HG02678 (cell line): ENCODE measurements around the gene DUOXA2.

Experiments
- ATAC-seq: cut with Tn5 transposase; IDR thresholded peaks from one replicate; pipeline ENCODE4 v1.9.1; 2021; ENCODE audit warnings: mild to moderate bottlenecking, moderate library complexity; ENCODE audit not compliant: unreplicated experiment

Gene DUOXA2

DNA sequence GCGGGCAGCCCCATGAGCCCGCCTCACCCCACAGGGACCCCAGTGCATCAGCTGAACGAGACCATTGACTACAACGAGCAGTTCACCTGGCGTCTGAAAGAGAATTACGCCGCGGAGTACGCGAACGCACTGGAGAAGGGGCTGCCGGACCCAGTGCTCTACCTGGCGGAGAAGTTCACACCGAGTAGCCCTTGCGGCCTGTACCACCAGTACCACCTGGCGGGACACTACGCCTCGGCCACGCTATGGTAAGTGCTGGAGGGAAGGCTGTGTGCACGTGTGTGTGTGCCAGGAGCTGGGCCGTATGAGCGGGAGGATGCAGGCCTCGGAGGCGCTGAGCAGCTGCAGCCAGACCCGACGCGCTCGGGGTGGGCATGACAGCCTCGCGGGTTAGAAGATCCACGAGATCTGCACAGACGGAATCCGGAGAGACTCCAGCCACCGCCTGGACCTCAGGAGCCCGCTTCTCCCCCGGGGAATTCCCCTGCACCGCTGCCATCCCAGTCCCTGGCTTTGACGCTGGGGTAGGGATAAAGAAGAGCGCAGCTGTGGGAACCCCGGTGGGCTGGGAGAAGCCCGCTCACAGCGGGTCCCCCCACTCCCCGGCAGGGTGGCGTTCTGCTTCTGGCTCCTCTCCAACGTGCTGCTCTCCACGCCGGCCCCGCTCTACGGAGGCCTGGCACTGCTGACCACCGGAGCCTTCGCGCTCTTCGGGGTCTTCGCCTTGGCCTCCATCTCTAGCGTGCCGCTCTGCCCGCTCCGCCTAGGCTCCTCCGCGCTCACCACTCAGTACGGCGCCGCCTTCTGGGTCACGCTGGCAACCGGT, 2.6 kb downstream of the DUOXA2 start:
- no peak for ATAC-seq

DNA sequence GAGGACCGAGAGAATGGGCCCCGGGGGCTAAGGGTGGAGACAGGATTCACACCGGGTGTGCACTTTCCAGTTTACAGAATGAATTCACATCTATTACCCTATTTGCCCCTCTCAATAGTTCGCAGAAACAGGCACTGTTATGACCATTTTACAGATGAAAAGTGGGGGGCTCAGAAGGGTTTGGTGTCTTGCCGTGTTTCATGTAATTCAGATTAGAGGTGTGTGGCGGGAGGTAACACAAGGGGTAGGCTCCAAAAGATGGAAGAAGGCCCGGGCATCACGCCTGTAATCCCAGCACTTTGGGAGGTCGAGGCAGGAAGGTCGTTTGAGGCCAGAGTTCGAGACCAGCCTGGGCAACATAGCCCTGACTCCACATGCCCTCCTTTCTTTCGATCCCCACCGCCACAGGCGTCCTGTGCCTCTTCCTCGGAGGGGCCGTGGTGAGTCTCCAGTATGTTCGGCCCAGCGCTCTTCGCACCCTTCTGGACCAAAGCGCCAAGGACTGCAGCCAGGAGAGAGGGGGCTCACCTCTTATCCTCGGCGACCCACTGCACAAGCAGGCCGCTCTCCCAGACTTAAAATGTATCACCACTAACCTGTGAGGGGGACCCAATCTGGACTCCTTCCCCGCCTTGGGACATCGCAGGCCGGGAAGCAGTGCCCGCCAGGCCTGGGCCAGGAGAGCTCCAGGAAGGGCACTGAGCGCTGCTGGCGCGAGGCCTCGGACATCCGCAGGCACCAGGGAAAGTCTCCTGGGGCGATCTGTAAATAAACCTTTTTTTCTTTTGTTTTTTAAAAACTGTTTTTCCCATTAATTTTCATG, 3.4 kb downstream of the DUOXA2 start:
- peak; percentile 8 for ATAC-seq

DNA sequence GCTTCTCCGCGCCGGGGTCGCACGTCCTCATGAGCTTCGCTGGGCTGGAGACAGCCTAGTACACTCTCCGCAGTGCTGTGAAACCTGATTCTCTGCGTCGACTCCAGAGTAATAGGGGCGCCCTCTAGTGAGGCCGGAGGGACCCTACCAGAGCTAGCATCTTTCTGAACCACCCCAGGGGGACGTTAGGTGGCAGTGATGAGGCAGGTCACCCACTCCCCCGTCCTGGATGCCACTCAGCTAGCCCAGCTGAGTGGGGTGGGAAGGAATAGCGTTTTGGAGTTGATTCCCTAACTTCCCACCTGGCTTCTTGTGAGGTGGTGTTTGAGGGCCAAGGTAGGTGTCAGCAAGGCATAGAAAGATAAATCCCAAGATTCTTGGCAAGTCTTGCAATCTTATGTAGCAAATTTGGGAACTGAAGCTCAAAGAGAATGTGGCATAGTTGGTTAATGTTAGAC, 4.0 kb downstream of the DUOXA2 start:
- peak; percentile 95 for ATAC-seq

DNA sequence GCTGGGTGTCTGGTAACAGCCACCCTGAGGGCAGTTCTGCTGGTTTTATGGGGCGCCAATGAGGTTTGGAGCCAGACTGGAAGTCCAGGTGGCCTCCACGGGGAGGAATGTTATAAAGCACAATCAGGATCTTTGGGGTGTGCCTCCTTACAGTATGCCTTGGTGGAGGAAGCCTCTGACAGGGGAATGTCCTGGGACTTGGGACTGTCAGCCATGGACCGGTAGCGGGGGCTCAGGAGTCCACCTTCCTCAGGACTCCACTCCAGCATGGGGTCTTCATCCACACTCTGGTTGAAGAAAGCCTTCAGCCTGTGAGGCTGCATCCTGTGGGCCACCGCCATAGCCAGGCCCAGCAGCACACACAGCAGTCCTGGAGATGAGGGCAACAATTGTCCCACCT, 4.9 kb downstream of the DUOXA2 start:
- ATAC-seq: no peak

DNA sequence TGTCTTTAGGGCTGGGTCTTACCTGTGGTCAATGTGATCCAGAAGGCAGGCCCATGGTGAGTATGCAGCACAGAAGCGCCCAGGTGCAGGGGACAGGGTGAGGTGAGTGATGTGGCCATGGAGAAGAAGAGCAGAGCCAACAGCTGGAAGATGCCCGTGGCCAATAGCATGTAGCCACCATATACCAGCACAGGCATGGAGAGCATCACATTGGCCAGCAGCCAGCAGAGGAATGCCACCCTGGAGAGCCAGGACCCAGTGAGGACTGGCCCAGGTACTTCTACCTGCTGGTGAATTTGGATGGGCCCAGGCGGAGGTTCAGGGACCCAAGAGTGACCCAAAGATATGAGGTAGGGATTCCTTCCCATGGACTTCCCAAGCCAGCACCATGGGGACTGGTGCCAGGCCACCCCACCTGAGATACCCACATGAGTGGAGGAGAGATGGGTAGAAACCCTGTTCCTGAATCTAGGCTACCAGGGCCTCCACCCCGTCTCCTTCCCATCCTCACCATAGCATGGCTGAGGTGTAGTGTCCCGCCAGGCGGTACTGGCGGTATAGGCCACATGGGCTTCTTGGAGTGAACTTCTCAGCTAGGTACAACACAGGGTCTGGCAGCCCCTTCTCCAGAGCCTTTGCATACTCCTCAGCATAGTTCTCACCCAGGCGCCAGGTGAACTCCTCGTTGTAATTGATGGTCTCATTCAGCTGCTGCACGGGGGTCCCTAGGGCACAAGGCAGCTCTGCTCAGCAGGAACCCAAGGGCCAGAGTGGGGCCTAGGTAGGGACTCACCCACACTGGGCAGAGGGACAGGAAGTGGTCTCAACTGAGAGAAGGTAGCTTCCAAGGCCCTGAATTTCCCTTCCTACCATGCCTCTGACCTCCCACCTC, 6.2 kb downstream of the DUOXA2 start:
- no peak for ATAC-seq

DNA sequence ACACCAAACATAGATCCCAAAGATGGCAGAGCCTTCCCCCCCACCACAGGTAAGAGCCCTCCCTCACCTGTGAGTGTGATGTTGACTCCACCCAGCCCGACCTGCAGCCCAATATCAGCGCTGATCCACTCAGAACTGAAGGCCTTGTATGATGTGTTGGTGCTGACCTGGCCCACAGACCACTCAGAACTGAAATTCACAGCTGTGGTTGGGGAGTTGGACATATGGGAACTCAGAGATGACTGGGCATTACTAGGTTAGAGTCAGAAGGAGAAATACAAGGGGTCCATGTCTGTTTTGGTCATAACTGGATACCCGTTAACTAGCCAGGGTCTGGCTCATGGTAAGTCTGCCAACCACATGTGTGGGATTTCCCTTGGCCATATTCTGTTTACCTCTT, 6.9 kb downstream of the DUOXA2 start:
- peak; percentile 33 for ATAC-seq

DNA sequence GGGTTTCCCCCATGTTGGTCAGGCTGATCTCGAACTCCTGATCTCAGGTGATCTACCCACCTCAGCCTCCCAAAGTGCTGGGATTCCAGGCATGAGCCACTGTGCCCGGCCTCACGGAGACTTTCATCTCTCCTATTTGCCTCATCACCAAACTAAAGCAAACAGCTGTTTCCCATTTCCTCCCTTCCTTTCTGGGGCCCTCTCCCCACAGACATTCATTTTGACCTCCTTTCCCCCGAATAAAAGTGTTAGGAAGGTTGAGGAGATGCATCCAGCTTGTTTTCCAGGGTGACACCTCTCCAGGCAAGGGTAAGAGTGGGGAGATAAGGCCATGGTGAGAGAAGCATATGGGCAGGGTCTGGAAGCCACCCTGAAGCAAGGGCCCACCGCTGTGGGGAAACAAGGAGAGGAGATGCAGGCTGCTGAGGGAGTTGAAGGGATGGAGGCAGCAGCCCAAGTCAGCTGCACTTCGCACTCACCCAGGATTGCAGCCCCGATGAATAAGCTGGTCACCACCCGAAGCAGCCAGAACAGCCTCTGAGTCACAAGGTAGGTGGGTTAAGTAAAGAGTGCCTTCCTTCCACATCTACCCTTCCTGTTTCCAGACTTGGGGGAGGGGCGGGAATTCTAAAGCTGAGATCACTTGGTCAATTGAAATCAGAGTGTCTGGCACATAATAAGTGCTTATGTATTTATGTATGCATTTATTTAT, 7.7 kb downstream of the DUOXA2 start:
- no peak for ATAC-seq

DNA sequence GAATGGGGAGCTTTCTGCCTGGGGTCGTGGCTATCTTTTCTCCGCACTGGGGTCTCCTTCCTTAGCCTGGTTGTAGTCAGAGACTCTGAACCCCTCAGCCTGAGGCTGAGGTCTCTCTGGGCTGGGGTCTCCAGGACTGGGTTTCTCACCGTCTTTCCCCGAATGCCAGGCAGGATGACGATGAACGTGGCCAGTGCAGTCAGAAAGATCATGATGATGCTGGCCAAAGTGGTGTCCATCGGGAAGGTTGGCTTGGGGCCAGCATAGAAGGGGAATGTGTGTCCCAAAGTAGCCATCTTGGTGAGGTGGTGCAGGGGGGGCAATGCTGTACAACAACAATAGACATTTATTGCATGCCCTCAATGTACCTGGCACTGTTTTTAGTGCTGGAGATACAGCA, 8.6 kb downstream of the DUOXA2 start:
- ATAC-seq: no peak

DNA sequence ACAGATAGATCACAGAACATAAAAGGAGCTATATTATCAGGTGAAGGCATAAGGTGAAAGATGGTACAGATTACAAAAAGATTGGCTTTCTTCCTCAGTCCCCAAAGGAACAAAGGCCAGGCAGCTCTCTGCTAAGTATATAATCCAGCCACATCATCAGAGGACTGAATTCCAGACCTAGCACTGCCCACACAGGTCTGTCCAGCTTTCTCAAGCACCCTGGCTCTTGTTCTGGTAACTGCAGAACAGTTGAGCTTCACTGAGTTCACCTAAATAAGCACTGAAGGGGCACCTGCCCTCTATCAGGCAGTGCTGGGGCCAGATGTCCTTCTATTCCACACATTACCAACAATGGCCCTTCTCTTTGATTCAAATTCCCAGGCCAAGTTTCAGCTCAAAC, 9.3 kb downstream of the DUOXA2 start:
- ATAC-seq: no peak

DNA sequence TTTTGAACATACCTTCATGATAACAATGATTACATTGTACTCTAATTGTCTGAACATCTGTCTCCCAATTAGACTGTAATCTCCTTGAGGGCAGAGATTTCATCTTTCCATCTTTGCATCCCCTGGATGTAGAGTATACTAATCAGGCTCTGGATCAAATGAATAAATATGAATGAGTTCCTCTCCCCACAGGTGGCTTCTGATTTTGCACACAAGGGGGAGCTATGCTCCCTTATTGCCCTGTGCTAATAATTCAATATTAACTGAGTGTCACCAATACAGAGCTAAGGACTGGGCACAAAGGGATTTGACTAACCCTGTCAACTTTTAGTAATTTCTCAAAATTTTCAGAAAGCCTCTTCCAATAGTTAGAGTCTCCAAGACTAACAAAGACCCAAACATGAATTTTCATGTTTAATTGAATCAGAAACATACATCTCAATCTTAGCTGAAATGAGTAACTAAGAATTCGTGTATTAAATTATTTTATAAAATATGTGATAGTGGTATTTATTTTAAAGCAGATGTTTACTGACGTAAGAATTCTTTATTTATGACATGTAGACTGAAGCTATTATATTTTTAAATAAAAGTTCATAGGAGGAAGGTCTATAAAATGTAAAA, 12.5 kb downstream of the DUOXA2 start:
- no peak for ATAC-seq

DNA sequence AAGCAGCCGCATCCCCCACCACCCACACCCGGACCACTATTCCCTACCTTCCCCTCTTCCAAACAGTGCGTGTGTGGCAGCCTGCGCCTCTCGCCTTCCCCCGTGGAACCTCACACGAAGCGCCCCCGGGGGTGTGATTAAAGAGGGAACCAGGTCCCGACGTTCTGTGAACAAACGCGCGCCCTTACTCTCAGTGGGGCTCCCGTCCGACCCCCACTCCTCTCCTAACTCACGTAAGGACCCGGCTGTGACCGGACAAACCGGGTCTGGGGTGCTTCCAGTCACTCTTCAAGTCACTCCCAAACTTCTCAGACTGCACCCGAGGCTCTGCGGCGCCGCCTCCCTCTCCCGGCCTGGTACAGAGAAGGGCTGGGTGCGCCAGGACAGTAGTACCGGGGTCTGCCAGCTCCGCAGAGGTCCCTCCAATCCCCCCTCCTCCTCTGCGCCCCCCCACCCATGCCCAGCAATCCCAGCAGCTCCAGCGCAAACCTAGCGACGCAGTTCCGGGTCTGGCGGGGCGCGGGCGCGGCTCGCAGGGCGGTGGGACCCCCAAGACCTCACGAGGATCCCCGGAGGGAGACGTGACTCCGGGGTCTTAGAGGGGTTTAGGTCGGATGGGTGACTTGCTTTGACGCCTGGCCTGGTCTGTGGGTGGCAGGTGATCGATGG, 15.0 kb downstream of the DUOXA2 start:
- no peak for ATAC-seq

DNA sequence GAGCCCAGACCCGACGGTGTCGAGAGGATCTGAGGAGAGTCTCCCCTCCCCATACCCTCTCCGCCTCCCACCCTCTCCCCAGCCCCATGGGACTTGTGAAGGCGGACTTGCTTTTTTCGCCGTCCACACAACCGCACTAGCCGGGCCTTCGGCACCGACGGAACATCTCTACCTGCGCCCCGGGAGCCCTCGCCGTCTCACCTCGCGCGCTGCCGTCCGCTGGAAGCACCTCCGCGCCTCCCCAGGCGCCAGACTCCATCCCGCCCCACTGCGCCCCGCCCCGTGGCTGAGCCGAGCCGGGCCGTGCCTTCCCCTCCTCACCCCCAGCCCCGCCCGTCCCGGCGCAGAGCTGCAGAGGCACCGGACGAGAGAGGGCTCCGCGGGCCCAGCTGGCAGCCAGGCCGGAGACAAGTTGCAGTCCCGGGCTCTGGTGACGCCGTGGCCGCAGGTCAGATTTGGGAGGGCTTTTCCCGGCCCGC, 15.6 kb downstream of the DUOXA2 start, which contains the start of the genes DUOX1 and DUOXA1:
DUOX1 (plus strand) TSS at position 344 of the 479 bp plus-strand sequence. CDS start 1,973 bp downstream, outside the sequence.
DUOXA1 (minus strand) TSS at position 229 of the 479 bp plus-strand sequence. CDS start 6,865 bp downstream, outside the sequence.
- ATAC-seq: no peak

DNA sequence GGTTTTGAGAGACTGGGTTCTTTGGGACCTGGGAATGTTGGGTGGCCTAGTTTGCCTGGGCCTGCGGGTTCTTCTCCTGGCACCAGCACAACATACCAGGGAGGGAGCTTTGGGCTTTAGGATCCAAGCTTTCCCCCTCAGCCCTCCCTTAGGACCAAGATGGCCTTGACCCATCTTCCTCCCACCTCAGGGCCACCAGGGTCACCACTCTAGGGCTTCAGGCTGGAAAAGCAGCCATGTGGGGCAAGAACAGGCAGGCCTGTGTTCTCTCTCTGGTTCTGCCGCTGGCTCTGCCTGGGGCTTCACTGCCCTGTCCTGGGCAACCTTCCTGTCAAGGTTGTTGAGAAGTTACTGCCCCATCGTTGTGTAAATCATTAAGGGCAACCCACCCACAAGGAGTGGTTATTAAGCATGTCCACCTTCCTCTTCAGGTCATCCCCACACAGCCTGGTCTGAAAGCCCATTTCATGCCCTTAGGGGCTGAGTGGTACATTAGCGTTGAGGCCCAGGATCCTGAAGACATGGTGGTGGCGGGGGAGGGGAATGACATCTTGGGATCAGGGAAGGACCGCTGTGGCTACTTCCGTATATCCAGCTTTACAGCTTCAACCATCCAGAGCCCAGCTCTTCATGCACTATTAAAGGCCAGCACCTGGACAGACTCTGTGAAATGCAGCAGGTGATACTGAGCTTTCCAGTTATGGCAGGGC, 16.3 kb downstream of the DUOXA2 start:
- no peak for ATAC-seq

DNA sequence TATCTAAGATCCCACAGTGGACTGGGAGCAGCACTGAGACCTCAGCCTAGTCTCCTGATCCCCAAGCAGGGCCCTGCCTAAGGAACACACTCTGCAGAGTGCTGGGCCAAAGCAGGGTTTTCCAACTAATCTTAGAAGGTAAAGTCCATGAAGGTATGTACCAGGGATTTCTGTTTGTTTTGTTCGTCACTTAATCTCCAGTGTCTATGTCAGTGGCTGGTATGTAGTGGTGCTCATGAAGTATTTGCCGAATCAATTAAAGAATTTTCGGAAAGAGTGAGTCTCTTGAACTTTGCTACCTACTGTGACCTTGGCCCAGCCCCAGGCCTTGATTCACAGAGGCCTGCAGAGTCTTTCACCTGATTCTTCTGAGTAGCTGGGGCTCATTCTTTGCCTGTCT, 17.4 kb downstream of the DUOXA2 start:
- ATAC-seq: no peak

DNA sequence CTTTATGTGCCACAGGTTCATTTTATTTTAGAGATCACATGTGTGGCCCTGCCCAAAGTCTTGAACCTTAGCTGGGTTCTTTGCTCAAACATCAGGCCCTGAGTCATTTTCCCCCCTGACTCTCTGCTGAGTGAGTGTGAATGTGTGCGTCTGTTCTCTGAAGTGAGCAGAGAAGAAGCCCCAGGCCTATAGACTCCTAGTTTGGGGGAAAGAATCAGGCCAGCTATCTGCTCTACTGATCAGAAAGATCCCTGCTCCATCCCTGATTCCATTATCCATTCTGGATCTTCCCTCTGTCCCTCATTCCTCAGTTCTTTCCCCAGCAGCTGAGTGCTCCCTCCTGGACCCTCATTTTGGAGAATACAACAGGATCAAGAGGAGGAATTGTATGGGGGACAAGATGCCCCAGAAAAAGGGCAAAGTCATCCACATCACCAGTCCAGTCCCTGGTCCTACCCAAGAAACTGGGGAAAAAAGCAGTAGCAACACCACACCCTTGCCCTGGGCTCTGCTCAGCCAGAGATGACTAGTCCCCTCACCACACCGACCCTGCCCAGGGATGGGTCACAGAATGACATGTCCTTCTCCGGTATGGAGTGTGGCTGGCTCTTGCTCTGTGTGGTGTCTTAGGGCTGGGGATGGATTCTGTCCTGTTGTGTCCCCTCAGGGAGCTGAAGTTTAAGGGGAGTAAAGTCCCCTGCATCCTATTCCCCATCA, 18.9 kb downstream of the DUOXA2 start:
- ATAC-seq: no peak

DNA sequence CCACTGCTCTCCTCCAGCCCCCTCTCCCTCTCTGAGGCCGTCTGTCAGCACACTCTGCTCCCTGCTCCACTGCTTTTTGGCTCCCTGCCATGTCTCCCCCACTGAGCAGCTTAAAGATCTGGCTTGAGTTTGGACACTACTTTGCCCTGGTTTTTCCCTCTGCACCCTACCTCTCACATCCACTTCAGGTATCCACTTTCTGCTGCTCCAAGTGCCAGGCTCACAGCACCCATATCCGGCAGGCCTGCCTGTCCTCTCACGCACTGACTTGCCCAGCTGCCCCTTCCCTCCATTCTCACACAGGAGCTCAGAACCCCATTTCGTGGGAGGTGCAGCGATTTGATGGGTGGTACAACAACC, 19.4 kb downstream of the DUOXA2 start:
- ATAC-seq: no peak

DNA sequence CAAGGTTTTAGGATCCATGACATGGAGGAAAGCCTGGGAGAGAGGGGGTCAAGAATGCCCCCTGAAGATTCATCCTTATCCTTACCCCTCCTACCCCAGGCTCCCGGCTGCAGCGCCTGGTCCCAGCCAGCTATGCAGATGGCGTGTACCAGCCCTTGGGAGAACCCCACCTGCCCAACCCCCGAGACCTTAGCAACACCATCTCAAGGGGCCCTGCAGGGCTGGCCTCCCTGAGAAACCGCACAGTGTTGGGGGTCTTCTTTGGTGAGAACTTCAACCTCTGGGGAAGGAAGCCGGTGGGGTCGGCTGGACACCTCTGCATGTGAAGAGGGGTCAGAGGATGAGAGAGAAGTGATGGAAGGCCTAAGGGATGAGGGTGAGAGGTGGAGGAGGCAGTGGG, 19.9 kb downstream of the DUOXA2 start:
- no peak for ATAC-seq
